Suprapubic skin (tissue), 4 donors: ENCODE measurements around the gene SIN3A.

ENCODE experiments used
- EP300 ChIP-seq: sonication (generic); formaldehyde crosslinking; IDR thresholded peaks from one replicate; pipeline ENCODE4 v1.6.1; 2017; ENCODE audit warnings: antibody characterized with exemption
- POLR2A ChIP-seq, 2 donors: fragments of 450-650 bp; IDR thresholded peaks; one replicate each; pipeline ENCODE4 v1.6.1; 2017; ENCODE audit warnings: antibody characterized with exemption in 2 of 2, mild to moderate bottlenecking in 2 of 2, moderate library complexity in 2 of 2
- POLR2AphosphoS5 ChIP-seq, 3 donors: sonication (generic); formaldehyde crosslinking; IDR thresholded peaks; one replicate each; pipeline ENCODE4 v1.6.1; 2017; ENCODE audit warnings: antibody characterized with exemption in 3 of 3
- TF ChIP-seq, protein P1 (sequence below), 2 donors: fragments of 200-600 bp in 1 of 2; fragments of 450-650 bp in 1 of 2; sonication (generic) in 1 of 2; IDR thresholded peaks; one replicate each; pipeline ENCODE4 v1.5.1; 2016 to 2019; ENCODE audit warnings: antibody characterized with exemption in 2 of 2, mild to moderate bottlenecking in 1 of 2, moderate library complexity in 1 of 2

GRCh38 chr15:75454471-75455378 is 3.2 kb upstream of the SIN3A start:
- TF ChIP-seq, protein P1, sequence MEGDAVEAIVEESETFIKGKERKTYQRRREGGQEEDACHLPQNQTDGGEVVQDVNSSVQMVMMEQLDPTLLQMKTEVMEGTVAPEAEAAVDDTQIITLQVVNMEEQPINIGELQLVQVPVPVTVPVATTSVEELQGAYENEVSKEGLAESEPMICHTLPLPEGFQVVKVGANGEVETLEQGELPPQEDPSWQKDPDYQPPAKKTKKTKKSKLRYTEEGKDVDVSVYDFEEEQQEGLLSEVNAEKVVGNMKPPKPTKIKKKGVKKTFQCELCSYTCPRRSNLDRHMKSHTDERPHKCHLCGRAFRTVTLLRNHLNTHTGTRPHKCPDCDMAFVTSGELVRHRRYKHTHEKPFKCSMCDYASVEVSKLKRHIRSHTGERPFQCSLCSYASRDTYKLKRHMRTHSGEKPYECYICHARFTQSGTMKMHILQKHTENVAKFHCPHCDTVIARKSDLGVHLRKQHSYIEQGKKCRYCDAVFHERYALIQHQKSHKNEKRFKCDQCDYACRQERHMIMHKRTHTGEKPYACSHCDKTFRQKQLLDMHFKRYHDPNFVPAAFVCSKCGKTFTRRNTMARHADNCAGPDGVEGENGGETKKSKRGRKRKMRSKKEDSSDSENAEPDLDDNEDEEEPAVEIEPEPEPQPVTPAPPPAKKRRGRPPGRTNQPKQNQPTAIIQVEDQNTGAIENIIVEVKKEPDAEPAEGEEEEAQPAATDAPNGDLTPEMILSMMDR (IDR thresholded peaks at IDR 0.05) = no peak
- no peak for TF ChIP-seq POLR2A (IDR thresholded peaks at IDR 0.05)
- no peak for TF ChIP-seq POLR2AphosphoS5 (IDR thresholded peaks at IDR 0.05)
- no peak for TF ChIP-seq EP300
